Keratinocyte (primary cell): ENCODE measurements around the gene P4HB. TPM values are rescaled to one million over a fixed set of nuclear protein-coding genes. Genes with fewer than 3 reads are reported as not detected.

Experiments
- DNase-seq: peaks from one replicate; pipeline ENCODE4 v3.0.0-alpha.2; 2011; ENCODE audit warnings: low read depth, missing footprints, low spot score
- FAIRE-seq: peaks from 2 replicates; lab custom pipeline; 2011; peaks lifted over from hg19 to GRCh38; lab: Jason Lieb, UNC
- H2AFZ ChIP-seq: 2 replicates; pipeline ENCODE4 v1.6.0; 2012; ENCODE audit warnings: low read length, control low read depth, inconsistent platforms; ENCODE audit not compliant: control insufficient read depth
- H3K27ac ChIP-seq: 2 replicates; pipeline ENCODE4 v1.5.1; 2011; ENCODE audit warnings: low read length; ENCODE audit not compliant: control insufficient read depth, insufficient read depth
- H3K27me3 ChIP-seq: 3 replicates; pipeline ENCODE4 v1.6.0; 2011; ENCODE audit warnings: low read length; ENCODE audit not compliant: control insufficient read depth, insufficient read depth; ENCODE audit errors: extremely low read depth
- H3K36me3 ChIP-seq, 2 experiments: 2 replicates in 1 of 2; 3 replicates in 1 of 2; pipeline ENCODE4 v1.5.1; 2011; ENCODE audit warnings: low read length in 2 of 2, mild to moderate bottlenecking in 1 of 2; ENCODE audit not compliant: control insufficient read depth in 2 of 2, insufficient read depth in 2 of 2; ENCODE audit errors: extremely low read depth in 1 of 2
- H3K4me1 ChIP-seq: 3 replicates; pipeline ENCODE4 v1.5.1; 2011; ENCODE audit warnings: low read length; ENCODE audit not compliant: control insufficient read depth, insufficient read depth; ENCODE audit errors: extremely low read depth
- H3K4me2 ChIP-seq: 3 replicates; pipeline ENCODE4 v1.6.0; 2011; ENCODE audit warnings: low read depth, low read length; ENCODE audit not compliant: control insufficient read depth, insufficient read depth; ENCODE audit errors: extremely low read depth
- H3K4me3 ChIP-seq, 3 experiments: fragments of 200-600 bp in 1 of 3; sonication (generic) in 1 of 3; 2 replicates in 2 of 3; 3 replicates in 1 of 3; pipeline ENCODE4 v1.5.1; 2011 to 2016; ENCODE audit warnings: low read length in 3 of 3, mild to moderate bottlenecking in 3 of 3, control low read depth in 2 of 3, inconsistent platforms in 1 of 3, low read depth in 1 of 3, mixed read lengths in 1 of 3, mixed run types in 1 of 3, moderate library complexity in 1 of 3; ENCODE audit not compliant: control insufficient read depth in 2 of 3, insufficient read depth in 2 of 3; ENCODE audit errors: extremely low read depth in 1 of 3
- H3K79me2 ChIP-seq: 2 replicates; pipeline ENCODE4 v1.6.0; 2012; ENCODE audit warnings: low read length; ENCODE audit not compliant: control insufficient read depth, insufficient read depth
- H3K9ac ChIP-seq: 3 replicates; pipeline ENCODE4 v1.6.0; 2011; ENCODE audit warnings: low read length; ENCODE audit not compliant: control insufficient read depth, insufficient read depth; ENCODE audit errors: extremely low read depth
- H3K9me1 ChIP-seq: 3 replicates; pipeline ENCODE4 v1.6.0; 2011; ENCODE audit warnings: low read length; ENCODE audit not compliant: control insufficient read depth, insufficient read depth; ENCODE audit errors: extremely low read depth
- H3K9me3 ChIP-seq: 2 replicates; pipeline ENCODE4 v1.5.1; 2012; ENCODE audit warnings: low read depth, low read length; ENCODE audit not compliant: control insufficient read depth
- H4K20me1 ChIP-seq: 3 replicates; pipeline ENCODE4 v1.6.0; 2011; ENCODE audit warnings: low read length; ENCODE audit not compliant: control insufficient read depth, insufficient read depth; ENCODE audit errors: extremely low read depth
- EZH2 ChIP-seq: IDR thresholded peaks from one replicate; pipeline ENCODE4 v1.6.1; 2012; ENCODE audit warnings: inconsistent platforms, mild to moderate bottlenecking, low read length, moderate library complexity
- dilution Hi-C: fragments of 300-500 bp; cut with MboI; formaldehyde crosslinking; loops from one replicate; pipeline ENCODE4 v1.7.0; 2020; ENCODE audit warnings: low sequenced_read_pairs; ENCODE audit not compliant: extremely low pct_ligation_motif_present
- polyA plus RNA-seq, 5 experiments: library from polyadenylated mRNA; depleted of rRNA in 3 of 5; stranded (reverse) in 3 of 5; stranded (forward) in 1 of 5; unstranded in 1 of 5; fragments of >200 nt; gene quantifications; 1 replicate in 1 of 5; 2 replicates in 3 of 5; 3 replicates in 1 of 5; pipeline versions ENCODE4 v1.2.1 to v1.2.3, GENCODE V29; 2011 to 2012; ENCODE audit warnings: missing spikeins in 2 of 5, low read depth in 1 of 5, low replicate concordance in 1 of 5
- TF ChIP-seq, protein P1 (sequence below), 3 experiments: IDR thresholded peaks in 1 of 3; conservative IDR thresholded peaks in 1 of 3; optimal IDR thresholded peaks in 1 of 3; 2 replicates in 2 of 3; 3 replicates in 1 of 3; pipeline versions ENCODE3 to v1.5.1; 2011; ENCODE audit warnings: low read length in 3 of 3, mild to moderate bottlenecking in 3 of 3, moderate library complexity in 2 of 3, control low read depth in 1 of 3, inconsistent platforms in 1 of 3; ENCODE audit not compliant: insufficient read depth in 2 of 3; ENCODE audit errors: extremely low read depth in 1 of 3

P4HB gene
- polyA plus RNA-seq, 1 donor (not counting 4 experiments of a cell fraction or from before 2014, with no cell fraction given), result 149 TPM

DNA sequence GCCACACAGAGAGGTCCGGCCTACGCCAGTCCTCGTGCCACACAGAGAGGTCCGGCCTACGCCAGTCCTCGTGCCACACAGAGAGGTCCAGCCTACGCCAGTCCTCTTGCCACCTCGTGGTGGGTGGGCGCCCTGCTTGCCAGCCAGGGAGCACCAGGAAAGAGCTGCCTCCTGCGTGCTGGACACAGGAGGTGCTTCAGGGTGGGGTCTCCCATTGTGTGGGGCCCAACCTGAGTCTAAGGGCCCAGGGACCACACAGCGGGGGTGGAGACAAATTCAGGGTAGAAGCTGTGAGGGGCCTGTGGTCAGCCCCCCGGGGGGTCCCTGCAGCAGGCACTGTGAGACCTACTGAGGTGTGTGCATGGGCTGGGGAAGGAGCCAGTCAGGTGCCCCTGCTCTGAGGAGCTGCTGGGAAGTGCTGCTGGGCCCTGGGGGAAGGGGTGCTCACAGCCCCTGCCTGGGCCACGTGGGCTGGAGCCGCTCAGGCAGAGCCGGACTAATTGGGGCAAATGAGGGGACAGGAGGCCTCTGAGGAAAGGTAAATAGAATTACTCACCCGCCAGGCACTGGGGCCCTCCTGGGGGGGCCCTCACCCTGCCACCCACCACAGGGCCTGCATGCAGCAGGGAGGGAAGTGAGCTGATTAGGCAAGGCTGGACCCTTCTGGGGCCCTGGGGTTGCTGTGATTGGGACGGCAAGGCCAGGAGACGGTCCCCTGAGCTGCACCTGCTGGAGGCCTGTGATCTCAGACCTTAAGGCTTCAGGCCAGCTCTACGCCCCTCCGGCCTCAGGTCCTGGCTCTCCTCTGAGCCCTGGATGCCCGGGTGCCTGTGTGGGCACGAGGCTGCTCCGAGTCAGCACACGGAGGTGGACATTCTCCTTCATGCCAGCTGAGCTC lies 45.3 kb downstream of the P4HB start:
- Histone ChIP-seq H3K9ac (no peak overlapping the region), H3K36me3 (no peaks in the 10 kb centered on the region), H3K9me1 (no peaks in the 10 kb centered on the region), H3K4me1 (no peaks in the 10 kb centered on the region), H3K27ac (no peak overlapping the region), H3K27me3 (peaks cover 16% of the 10 kb centered on the region), H4K20me1 (no peaks in the 10 kb centered on the region), H3K4me2 (no peak overlapping the region), H2AFZ (no peak overlapping the region), H3K79me2 (no peaks in the 10 kb centered on the region), H3K4me3 (no peak overlapping the region), H3K9me3 (no peaks in the 10 kb centered on the region)
- TF ChIP-seq, protein P1, sequence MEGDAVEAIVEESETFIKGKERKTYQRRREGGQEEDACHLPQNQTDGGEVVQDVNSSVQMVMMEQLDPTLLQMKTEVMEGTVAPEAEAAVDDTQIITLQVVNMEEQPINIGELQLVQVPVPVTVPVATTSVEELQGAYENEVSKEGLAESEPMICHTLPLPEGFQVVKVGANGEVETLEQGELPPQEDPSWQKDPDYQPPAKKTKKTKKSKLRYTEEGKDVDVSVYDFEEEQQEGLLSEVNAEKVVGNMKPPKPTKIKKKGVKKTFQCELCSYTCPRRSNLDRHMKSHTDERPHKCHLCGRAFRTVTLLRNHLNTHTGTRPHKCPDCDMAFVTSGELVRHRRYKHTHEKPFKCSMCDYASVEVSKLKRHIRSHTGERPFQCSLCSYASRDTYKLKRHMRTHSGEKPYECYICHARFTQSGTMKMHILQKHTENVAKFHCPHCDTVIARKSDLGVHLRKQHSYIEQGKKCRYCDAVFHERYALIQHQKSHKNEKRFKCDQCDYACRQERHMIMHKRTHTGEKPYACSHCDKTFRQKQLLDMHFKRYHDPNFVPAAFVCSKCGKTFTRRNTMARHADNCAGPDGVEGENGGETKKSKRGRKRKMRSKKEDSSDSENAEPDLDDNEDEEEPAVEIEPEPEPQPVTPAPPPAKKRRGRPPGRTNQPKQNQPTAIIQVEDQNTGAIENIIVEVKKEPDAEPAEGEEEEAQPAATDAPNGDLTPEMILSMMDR (optimal IDR thresholded peaks at IDR 0.05 in 1 of 3, IDR thresholded peaks at IDR 0.05 in 1 of 3, conservative IDR thresholded peaks at IDR 0.05 in 1 of 3; ENCODE audit: extremely low read depth in 1 of 3, insufficient read depth in 2 of 3, low read length in 3 of 3), result no peak
- TF ChIP-seq EZH2, result no peak
- no peak for DNase-seq
- dilution Hi-C loops, result no loop called here
- FAIRE-seq, result no peak

GRCh38 chr17:81813861-81814683 lies 46.3 kb downstream of the P4HB start:
- H4K20me1 ChIP-seq, result no peaks in the 10 kb centered on the region
- FAIRE-seq, result no peak
- H3K27ac ChIP-seq, result no peak overlapping the region
- H3K4me1 ChIP-seq, result no peaks in the 10 kb centered on the region
- H3K9ac ChIP-seq, result no peak overlapping the region
- H3K9me1 ChIP-seq, result no peaks in the 10 kb centered on the region
- DNase-seq, result no peak
- no peak overlapping the region for H3K4me3 ChIP-seq
- H3K36me3 ChIP-seq, result no peaks in the 10 kb centered on the region
- TF ChIP-seq EZH2, result no peak
- TF ChIP-seq, protein P1 (optimal IDR thresholded peaks at IDR 0.05 in 1 of 3, IDR thresholded peaks at IDR 0.05 in 1 of 3, conservative IDR thresholded peaks at IDR 0.05 in 1 of 3; ENCODE audit: extremely low read depth in 1 of 3, insufficient read depth in 2 of 3, low read length in 3 of 3), result no peak
- no peaks in the 10 kb centered on the region for H3K79me2 ChIP-seq
- H2AFZ ChIP-seq, result no peak overlapping the region
- H3K9me3 ChIP-seq, result no peaks in the 10 kb centered on the region
- no peak overlapping the region for H3K4me2 ChIP-seq
- H3K27me3 ChIP-seq, result peaks cover 16% of the 10 kb centered on the region
- dilution Hi-C loops, result no loop called here
